ENCODE data around the gene PRRC2B.
A peak's percentile ranks its signal among the peaks of the same experiment; 100 is the strongest.

Gene PRRC2B

GRCh38 chr9:131410044-131410491, 16.2 kb downstream of the PRRC2B start:
- DNase-seq, result no peak

- DNase-seq, result no peak
These were observed 18.1 kb downstream of the PRRC2B start for GRCh38 chr9:131411719-131412681.

- no peak for DNase-seq
These were observed 22.6 kb downstream of the PRRC2B start for GRCh38 chr9:131416509-131416908.

- no peak for DNase-seq
These were observed 23.6 kb downstream of the PRRC2B start for GRCh38 chr9:131417264-131418142.

- peak in 1 of 2 experiments; percentile 74 for DNase-seq
These were observed 24.5 kb downstream of the PRRC2B start for GRCh38 chr9:131418143-131419025.

- DNase-seq, result no peak
These were observed 25.2 kb downstream of the PRRC2B start for GRCh38 chr9:131419026-131419614.

- no peak for DNase-seq
These were observed 25.8 kb downstream of the PRRC2B start for GRCh38 chr9:131419716-131420115.

GRCh38 chr9:131420980-131421624, 27.2 kb downstream of the PRRC2B start:
- no peak for DNase-seq

GRCh38 chr9:131421691-131422090, 27.8 kb downstream of the PRRC2B start:
- DNase-seq, result no peak

- DNase-seq, result no peak
These were observed 28.4 kb downstream of the PRRC2B start for GRCh38 chr9:131422241-131422792.

- DNase-seq, result peak; percentile 39 to 57
These were observed 29.3 kb downstream of the PRRC2B start for GRCh38 chr9:131423171-131423581.

- DNase-seq, result no peak
These were observed 32.7 kb downstream of the PRRC2B start for GRCh38 chr9:131426545-131426944.

GRCh38 chr9:131429121-131430012, 35.5 kb downstream of the PRRC2B start:
- DNase-seq, result no peak

GRCh38 chr9:131432050-131432449, 38.2 kb downstream of the PRRC2B start:
- DNase-seq, result no peak

GRCh38 chr9:131432597-131433301, 38.9 kb downstream of the PRRC2B start:
- no peak for DNase-seq

GRCh38 chr9:131433302-131433854, 39.5 kb downstream of the PRRC2B start:
- DNase-seq, result no peak

- DNase-seq, result no peak
These were observed 40.8 kb downstream of the PRRC2B start for GRCh38 chr9:131434673-131435072.

- no peak for DNase-seq
These were observed 42.5 kb downstream of the PRRC2B start for GRCh38 chr9:131436376-131436775.

GRCh38 chr9:131436865-131437271, 43.0 kb downstream of the PRRC2B start:
- DNase-seq, result no peak

Measured in cerebellar nuclear complex (tissue), 1 donor.